SK-N-MC (cell line): ENCODE data around the gene RABL2B.

ENCODE experiments used
- EZH2 ChIP-seq: fragments of 200-600 bp; sonication (generic); IDR thresholded peaks from one replicate; pipeline ENCODE4 v1.6.1; 2017; ENCODE audit warnings: antibody characterized with exemption
- FOXP2 ChIP-seq: optimal IDR thresholded peaks from 2 replicates; pipeline ENCODE3; 2011; ENCODE audit warnings: mild to moderate bottlenecking, moderate library complexity; ENCODE audit not compliant: insufficient read depth; ENCODE audit errors: extremely low read length, control extremely low read depth
- POLR2AphosphoS5 ChIP-seq: IDR thresholded peaks from 2 replicates; pipeline ENCODE4 v1.6.1; 2012; ENCODE audit warnings: mild to moderate bottlenecking, low read depth, low read length, borderline replicate concordance

DNA sequence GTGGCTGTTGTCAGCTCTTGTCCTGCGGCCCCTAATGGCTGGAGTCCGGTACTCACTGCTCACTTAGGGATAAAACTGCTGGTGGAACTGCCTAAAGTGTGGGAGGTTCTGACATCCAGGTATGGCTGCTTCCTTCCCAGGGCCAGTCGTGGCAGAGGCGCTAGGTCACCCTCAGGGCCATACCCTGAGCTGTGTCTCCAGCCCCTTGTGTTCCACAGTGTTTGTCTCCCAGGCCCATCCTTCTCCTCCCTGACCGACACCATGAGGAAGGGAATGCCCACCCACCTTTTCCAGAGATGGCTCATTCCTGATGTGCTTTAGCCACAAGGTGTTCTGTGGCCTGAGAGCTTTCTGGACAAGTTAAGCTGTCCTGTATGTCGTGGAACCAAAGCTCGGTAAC, 57.8 kb downstream of the RABL2B start:
- TF ChIP-seq POLR2AphosphoS5 (no peak), EZH2 (no peak), FOXP2 (no peak)
